HG03558 (cell line): Measurements from ENCODE around the gene CAPN7.

Experiments used
- ATAC-seq: cut with Tn5 transposase; IDR thresholded peaks from one replicate; pipeline ENCODE4 v1.9.1; 2021; ENCODE audit warnings: moderate number of reproducible peaks; ENCODE audit not compliant: unreplicated experiment; ENCODE audit errors: extremely low read depth

Gene CAPN7

GRCh38 chr3:15241341-15241740 lies 35.3 kb downstream of the CAPN7 start:
- ATAC-seq = no peak

GRCh38 chr3:15243822-15244482 lies 37.9 kb downstream of the CAPN7 start:
- no peak for ATAC-seq

- ATAC-seq = no peak
These were observed 40.1 kb downstream of the CAPN7 start for GRCh38 chr3:15246186-15246585.

GRCh38 chr3:15253023-15253697 lies 47.1 kb downstream of the CAPN7 start:
- no peak for ATAC-seq

GRCh38 chr3:15255215-15255614 lies 49.2 kb downstream of the CAPN7 start:
- ATAC-seq = no peak

DNA sequence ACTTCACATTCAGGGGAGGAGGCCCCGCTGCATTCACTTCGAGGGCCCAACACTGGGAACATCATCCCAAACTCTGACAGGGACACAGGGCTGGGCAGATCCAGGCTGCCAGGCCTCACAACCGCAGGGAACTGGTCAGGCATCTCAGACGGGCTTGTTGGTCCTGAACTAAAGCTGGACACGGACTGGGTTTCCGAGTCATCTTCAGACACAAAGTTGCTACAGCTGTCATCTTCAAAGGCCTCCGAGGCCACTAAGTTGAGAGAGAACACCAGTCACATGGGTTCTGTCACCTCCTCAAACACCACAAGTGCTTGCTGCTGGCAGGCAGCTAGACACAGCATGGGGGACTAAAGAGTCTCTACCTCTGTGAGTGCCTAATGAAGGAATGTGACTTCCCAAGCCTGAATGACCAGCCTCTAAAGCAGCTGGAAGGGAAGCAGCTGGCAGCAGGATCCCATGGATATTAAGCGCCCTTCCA lies 50.9 kb downstream of the CAPN7 start:
- no peak for ATAC-seq

DNA sequence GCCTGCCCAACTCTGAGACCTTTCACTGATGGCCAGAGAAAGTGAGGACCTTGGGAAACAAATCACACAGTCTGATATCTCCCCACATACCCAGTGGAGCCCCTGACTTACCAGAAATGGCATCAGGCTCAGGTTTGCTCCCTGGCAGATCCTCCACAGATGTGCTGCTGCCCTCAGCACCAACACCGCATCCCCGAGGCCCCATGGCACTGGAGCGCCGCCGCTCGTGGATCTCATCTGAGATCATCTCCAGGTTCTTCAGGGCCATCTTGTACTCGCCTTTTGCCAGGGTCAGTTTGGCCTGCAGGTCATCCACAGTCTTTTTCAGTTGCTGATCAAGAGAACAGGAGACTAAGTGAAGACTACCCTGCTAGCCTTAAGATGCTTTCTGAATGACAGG lies 52.7 kb downstream of the CAPN7 start:
- ATAC-seq = no peak

DNA sequence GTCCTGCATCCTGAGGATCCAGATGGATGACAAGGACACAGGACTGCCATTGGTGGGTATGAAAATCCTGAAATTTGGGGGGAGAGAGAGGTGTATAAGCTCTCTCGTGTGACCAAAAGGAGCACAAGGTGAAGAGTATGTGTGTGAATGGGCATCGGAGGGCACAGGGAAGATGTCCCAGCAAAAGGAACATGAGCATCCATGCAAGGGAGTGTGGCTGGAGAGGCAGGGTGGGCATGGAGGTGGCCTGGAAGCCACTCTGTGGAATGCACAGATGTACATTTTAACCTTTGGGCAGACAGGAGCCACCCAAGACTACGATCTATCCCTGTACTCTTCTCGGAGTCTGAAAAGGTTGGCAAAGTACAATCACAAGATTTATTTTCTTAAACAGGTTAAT lies 54.5 kb downstream of the CAPN7 start:
- no peak for ATAC-seq

DNA sequence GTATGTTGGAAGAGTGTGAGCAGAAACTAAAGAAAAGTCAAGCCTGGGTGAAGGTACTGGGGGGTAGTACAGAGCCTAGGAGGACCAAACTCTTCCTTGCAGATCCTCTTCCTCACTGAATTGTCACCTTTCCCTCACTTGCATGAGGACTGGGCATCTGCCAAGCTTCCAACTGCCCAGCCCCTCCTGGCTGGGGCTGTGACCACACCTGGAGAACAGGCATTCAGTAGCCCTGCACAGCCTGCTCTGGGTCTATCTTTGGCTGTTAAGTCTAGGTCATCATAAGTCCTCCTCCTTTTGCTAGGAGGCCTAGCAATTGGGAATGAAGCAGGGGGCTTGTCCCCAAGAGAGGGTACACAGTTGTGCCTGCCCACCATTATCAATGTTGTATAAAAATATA lies 55.2 kb downstream of the CAPN7 start:
- ATAC-seq = no peak

DNA sequence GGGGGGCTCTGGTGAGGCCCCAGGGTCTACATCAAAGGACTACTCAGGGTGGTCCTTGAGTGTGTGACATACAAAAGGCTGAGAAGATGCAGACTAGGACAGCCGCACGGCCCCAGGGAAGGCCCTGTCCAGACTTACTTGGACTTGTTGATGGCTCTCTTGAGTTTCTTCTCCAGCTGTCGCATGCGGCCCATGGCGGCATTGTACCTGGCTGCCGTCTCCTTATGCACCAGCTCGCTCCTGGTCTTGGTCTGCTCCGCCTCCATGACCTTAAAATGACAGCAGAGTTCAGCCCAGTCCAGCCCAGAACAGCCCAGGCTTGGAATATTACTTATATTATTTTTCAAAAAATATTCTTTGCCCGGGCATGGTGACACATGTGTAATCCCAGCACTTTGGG lies 56.0 kb downstream of the CAPN7 start:
- ATAC-seq = no peak

- ATAC-seq = no peak
These were observed 57.1 kb downstream of the CAPN7 start for GRCh38 chr3:15263120-15263519.

DNA sequence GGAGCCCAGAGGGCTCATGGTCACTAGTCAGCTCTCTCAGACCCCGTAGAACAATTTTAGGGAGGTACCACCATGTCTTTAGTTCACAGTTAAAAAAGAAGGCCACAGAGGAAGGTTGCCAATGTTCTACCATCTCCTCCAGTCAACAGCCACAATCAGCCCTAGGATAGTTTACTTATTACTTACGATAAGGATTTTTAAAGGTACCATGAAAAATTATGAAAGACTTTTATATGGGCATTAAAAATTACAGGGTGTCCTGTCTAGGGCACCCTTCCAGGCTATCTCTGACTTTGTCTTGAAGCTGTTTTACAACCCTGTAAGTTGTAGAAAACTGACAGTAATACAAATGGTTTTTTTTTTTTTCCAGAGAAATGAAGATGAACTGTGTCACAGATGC lies 57.9 kb downstream of the CAPN7 start:
- no peak for ATAC-seq

DNA sequence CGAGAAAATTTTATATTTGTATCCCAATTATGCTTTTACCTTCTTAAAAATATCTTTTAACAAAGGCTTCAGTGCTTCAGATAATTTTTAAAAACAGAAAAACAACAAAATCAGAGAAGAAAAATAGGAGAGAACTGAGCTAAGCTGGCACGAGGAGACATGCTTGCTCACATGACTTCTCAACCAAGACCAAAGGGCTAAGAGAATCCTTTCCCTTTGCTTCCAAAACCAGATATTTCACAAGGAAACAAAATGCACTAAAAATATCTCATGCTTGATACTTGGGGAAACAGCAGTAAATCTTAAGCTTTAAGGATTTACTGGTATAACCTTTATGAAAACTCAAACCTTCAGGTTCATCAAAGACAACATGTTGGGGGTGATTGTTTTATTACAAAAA lies 58.4 kb downstream of the CAPN7 start:
- no peak for ATAC-seq

GRCh38 chr3:15265655-15266509 lies 59.8 kb downstream of the CAPN7 start:
- ATAC-seq = no peak

GRCh38 chr3:15266510-15267376 lies 60.7 kb downstream of the CAPN7 start:
- ATAC-seq = no peak

- ATAC-seq = no peak
These were observed 61.5 kb downstream of the CAPN7 start for GRCh38 chr3:15267502-15267901.

DNA sequence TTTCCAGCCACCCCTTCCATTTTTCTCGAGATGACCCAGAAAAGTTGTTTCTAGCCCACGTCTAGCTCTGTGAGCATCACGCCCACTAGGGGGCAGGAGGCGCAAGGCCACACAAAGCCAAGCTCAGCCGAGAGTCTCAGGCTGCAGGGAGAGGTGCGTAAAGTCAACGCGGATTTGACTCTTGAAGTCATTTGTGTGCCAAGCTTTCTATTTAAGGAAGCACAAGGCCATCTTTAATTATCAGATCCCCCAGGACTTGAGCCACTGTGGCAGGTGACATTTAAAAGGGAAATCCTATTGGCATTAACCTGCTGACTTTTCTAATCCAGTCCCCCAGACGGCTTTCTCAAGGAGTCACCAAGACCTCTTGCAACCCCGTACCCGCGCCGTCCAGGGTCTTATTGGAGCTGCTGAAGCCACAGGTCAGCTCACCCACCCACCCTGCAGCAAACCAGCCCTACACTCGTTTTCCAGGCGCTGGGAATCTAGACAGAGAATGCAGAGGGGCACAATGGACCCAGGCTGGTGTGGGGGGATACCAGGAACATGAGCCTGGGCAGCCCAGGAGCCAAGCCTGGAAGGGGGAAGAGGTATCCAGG lies 62.1 kb downstream of the CAPN7 start:
- ATAC-seq = no peak

DNA sequence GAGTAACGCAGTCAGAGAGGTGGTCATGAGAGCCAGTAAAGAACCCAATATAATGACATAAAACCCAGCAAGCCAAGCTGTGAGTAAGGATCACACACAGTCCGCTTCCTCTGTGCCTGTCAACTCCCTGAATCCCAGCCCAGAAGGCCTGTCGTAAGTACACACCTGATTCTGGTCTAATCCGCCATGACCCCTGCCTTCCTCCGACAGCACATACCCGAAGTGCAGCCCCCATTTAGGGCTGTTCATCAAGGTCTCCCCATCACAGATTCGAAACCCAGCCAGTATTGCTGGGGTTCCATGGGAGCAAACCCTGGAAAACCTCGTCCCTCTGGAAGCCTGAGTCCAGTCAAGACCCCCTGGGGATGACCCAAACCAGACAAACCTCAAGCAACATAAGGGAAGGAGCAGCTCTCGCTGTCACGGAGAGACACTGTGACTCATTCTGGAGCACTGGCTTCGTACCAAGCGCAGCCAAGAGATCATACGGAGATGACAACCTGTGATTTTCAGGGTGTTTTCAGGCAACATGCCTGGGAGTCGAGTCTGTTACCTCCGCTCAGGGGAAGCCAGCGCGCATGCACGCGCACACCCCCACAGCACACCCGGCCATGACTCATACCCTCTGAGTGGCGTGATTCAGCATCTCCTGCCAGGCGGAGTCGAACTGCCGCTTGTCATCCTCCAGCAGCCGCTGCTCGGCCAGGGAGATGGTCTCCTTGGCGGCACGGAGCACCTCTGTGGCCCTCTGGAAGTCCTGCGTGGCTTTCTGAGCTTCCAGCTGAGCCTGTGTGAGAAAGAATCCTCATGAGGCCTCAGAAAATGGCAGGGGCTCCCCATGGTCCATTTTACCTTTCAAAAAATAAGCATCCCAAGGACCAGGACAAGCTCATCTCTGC lies 63.3 kb downstream of the CAPN7 start:
- ATAC-seq = peak; percentile 47

DNA sequence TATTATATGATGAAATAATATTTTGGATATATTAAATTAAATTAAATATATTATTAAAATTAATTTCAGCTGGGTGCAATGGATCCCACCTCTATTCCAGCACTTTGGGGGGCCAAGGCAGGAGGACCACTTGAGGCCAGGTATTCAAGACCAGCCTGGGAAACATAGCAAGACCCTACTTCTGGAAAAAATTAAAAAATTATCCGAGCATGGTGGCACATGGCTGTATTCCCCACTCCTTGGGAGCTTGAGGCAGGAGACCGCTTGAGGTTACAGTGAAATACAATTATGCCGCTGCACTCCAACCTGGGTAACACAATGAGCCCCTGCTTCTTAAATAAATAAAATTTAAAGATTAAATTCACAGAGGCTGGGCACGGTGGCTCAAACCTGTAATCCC lies 65.0 kb downstream of the CAPN7 start:
- no peak for ATAC-seq
